ENCODE measurements around the gene FAR1.

FAR1 gene

GRCh38 chr11:13669544-13670488 is 1.3 kb downstream of the FAR1 start:
- peak overlapping the region; percentile 82 for H3K4me3 ChIP-seq (ENCODE audit: insufficient read depth, low read length, poor library complexity, severe bottlenecking)
- TF ChIP-seq EZH2phosphoT487 (conservative IDR thresholded peaks at IDR 0.05; ENCODE audit: low read length) (no peak), CTCF (IDR thresholded peaks at IDR 0.05; ENCODE audit: insufficient read depth, low read length, poor library complexity, severe bottlenecking) (no peak)
- no peaks in the 10 kb centered on the region for H3K27me3 ChIP-seq (ENCODE audit: low read length)
- H3K36me3 ChIP-seq (ENCODE audit: low read length): 0 out of 2 replicates have a peak, but pooled peaks cover 4% of the 10 kb centered on the region
- H3K9ac ChIP-seq (ENCODE audit: low read length): peak overlapping the region; percentile 84
- H3K9me2 ChIP-seq (replicated peaks; ENCODE audit: insufficient read depth, low read length): no peaks in the 10 kb centered on the region
- peak overlapping the region; percentile 97 for H3K4me2 ChIP-seq (ENCODE audit: low read depth, low read length, poor library complexity, severe bottlenecking)
- peak overlapping the region; percentile 64 for H3K27ac ChIP-seq (ENCODE audit: low read depth, low read length)
- H2AFZ ChIP-seq (ENCODE audit: low read depth, low read length, severe bottlenecking): peak overlapping the region; percentile 58
- peaks cover 10% of the 10 kb centered on the region for H3F3A ChIP-seq (ENCODE audit: insufficient read depth)
- peaks cover 32% of the 10 kb centered on the region for H4K20me1 ChIP-seq (ENCODE audit: low read depth, low read length)
- peaks cover 63% of the 10 kb centered on the region for H3K79me2 ChIP-seq (ENCODE audit: insufficient read depth, low read length)
- no peaks in the 10 kb centered on the region for H3K9me3 ChIP-seq (ENCODE audit: insufficient read depth, low read length)

DNA sequence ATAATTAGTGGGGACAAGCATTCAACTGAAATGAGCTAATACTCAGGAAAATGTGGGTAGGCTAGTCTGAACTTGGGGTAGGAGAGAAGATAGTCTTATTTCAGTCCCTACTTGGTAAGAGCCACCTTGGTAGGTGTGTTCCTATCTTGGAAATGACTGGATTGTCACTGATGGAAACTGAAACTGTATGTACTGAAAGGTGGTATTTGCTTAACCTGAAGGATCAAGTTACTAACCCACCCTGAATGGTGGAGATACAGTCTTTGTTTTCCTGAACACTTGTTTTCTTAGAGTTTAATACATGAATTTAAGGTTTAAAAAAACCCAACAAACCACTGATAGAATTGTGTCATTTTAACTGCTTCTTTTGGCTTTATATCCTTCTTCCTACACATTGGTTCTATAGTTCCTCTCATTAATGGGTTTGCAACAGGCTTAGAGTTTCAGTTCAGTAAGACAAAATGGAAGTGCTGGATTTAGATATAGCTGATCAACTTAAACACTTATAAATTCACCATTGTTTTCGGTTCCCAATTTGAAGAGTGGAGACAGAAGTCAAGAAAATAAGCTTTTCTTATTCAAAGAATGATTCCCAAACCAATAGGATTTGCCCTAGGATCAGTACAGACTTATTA is 4.2 kb downstream of the FAR1 start:
- Histone ChIP-seq H3F3A (ENCODE audit: insufficient read depth) (peaks cover 17% of the 10 kb centered on the region), H3K36me3 (ENCODE audit: low read length) (0 out of 2 replicates have a peak, but pooled peaks cover 4% of the 10 kb centered on the region), H3K27ac (ENCODE audit: low read depth, low read length) (no peak overlapping the region), H3K9me2 (replicated peaks; ENCODE audit: insufficient read depth, low read length) (no peaks in the 10 kb centered on the region), H3K79me2 (ENCODE audit: insufficient read depth, low read length) (peaks cover 92% of the 10 kb centered on the region), H2AFZ (ENCODE audit: low read depth, low read length, severe bottlenecking) (no peak overlapping the region), H3K4me2 (ENCODE audit: low read depth, low read length, poor library complexity, severe bottlenecking) (no peak overlapping the region), H3K27me3 (ENCODE audit: low read length) (no peaks in the 10 kb centered on the region), H3K9me3 (ENCODE audit: insufficient read depth, low read length) (no peaks in the 10 kb centered on the region), H3K4me3 (ENCODE audit: insufficient read depth, low read length, poor library complexity, severe bottlenecking) (no peak overlapping the region), H4K20me1 (ENCODE audit: low read depth, low read length) (peaks cover 60% of the 10 kb centered on the region), H3K9ac (ENCODE audit: low read length) (no peak overlapping the region)
- no peak for TF ChIP-seq EZH2phosphoT487 (conservative IDR thresholded peaks at IDR 0.05; ENCODE audit: low read length)
- no peak for TF ChIP-seq CTCF (IDR thresholded peaks at IDR 0.05; ENCODE audit: insufficient read depth, low read length, poor library complexity, severe bottlenecking)

DNA sequence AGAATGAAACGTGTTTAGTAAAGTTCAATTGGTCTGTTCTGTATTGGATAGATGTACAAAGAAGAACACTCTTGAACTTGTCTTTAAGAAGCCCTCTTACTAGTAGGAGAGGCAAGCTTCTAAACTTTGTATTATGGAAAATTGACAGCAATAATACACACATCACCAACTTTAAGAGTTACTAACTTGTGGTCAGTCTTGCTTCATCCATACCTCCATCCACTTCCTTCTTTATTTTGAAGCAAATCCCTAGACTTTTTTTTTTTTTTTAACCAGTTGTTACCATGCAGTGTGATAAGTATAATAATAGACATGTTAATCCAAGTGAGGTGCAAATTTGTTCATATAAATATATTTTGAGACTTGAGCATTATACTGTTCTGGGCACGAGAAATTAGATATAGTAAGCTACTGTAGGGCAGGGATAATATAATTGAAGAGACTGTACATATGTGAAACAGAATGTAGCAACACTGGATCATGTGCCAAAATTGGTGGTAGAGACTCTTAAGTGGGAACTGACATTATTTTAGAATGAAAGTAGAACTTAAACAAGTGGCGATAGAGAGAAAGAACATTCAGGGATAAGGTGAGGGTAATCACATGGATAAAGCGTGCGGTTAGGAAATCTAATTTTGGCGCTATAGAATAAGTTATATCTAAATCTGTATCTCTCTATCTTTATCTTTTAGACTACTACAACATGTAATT is 6.5 kb downstream of the FAR1 start:
- 0 out of 2 replicates have a peak, but pooled peaks cover 4% of the 10 kb centered on the region for H3K36me3 ChIP-seq (ENCODE audit: low read length)
- peaks cover 11% of the 10 kb centered on the region for H3F3A ChIP-seq (ENCODE audit: insufficient read depth)
- H2AFZ ChIP-seq (ENCODE audit: low read depth, low read length, severe bottlenecking): no peak overlapping the region
- H3K9me3 ChIP-seq (ENCODE audit: insufficient read depth, low read length): no peaks in the 10 kb centered on the region
- no peak overlapping the region for H3K9ac ChIP-seq (ENCODE audit: low read length)
- no peaks in the 10 kb centered on the region for H3K9me2 ChIP-seq (replicated peaks; ENCODE audit: insufficient read depth, low read length)
- peak overlapping the region; percentile 3 for H3K4me2 ChIP-seq (ENCODE audit: low read depth, low read length, poor library complexity, severe bottlenecking)
- no peak overlapping the region for H3K4me3 ChIP-seq (ENCODE audit: insufficient read depth, low read length, poor library complexity, severe bottlenecking)
- no peak overlapping the region for H3K27ac ChIP-seq (ENCODE audit: low read depth, low read length)
- no peak for TF ChIP-seq CTCF (IDR thresholded peaks at IDR 0.05; ENCODE audit: insufficient read depth, low read length, poor library complexity, severe bottlenecking)
- TF ChIP-seq EZH2phosphoT487 (conservative IDR thresholded peaks at IDR 0.05; ENCODE audit: low read length): no peak
- peaks cover 80% of the 10 kb centered on the region for H4K20me1 ChIP-seq (ENCODE audit: low read depth, low read length)
- peaks cover 100% of the 10 kb centered on the region for H3K79me2 ChIP-seq (ENCODE audit: insufficient read depth, low read length)
- no peaks in the 10 kb centered on the region for H3K27me3 ChIP-seq (ENCODE audit: low read length)
